NCI-H2227 (cell line): Measurements from ENCODE around the gene IP6K1.
"Not testable (repeated sequence)": the region's sequence is repeated elsewhere in the genome, so short reads cannot be mapped to it uniquely, and the experiment has no call there.

ENCODE experiments used
- DNase-seq: peaks from one replicate; lab custom pipeline; 2025; ENCODE audit not compliant: unreplicated experiment; lab: John Stamatoyannopoulos, UW

The IP6K1 gene

GRCh38 chr3:49690856-49691255, 95.5 kb downstream of the IP6K1 start:
- not testable (repeated sequence) for DNase-seq

DNA sequence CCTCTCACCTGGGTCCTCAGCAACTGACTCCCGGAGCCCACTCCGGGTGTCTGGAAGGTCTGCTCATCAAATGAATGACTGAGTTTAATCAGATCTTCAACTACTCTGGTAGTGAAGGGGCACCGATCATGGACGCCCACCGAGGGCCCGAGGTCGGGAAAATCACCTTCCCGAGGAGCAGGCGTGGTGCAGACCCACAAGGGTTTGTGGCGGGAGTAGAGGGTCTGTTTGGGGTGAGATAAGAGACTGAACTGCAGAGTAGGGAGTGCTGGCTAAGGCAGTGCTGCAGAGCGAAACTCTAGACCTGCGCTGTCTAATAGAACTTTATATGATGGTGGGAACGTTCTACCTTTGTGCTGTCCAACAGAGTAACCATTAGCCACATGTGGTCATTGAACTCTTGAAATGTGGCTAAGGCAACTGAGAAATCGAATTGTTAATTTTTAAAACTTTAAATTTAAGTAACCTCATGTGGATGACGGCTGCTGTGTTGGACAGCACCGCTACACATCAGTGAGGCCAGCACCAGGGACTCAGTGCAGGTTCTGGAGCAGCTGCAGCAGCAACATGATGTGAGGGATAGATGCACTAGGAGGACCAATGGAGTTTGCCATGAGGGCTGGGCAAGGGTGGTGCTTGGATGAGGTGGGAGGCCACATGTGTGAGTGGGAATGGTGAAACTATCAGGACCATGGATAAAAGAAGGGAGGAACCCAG, 96.3 kb downstream of the IP6K1 start:
- not testable (repeated sequence) for DNase-seq

DNA sequence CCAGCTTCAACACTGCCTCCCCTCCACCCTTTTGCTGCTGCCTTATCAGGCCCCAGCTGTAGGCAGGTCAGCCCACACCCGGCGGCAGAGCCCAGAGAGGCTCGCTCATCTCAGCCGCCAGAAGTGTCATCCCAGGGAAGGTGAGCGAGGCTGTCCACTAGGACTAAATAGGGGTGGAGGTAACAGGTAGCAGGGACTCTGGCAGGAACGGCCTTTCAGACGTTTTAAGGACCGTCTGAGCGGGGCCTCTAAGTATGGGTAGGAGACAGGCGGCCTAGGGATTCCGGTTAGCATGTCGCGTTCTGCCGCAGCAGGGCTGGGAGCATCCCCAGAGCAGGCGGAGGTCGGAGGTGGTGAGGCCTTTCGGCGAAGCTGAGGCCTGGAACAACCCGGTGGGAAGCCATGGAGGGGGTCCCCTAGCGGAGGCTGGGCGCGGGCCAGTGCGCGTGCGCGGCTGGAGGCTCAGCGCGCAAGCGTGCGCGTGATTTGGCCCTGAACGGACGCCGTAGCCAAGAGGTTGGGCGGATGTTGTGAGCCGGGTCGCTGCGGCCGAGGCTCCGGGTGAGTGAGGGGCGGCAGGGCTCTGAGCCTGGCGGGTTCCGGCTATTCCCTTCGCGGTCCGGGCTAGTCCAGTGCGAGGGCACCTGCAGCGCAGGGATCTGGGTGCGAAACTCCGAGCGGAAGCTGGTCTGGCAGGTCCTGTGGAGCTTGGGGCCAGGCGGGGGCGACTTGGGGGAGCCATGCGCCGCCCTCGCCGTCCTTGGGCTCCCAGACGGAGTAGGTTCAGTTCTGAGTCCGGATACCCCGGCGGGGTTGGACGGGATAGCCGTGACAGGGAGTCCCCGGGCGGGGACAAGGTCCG, 97.1 kb downstream of the IP6K1 start, which contains the start of the genes MST1 and RNF123:
Gene MST1, minus strand, starts transcription at position 429 of the 862 bp plus-strand sequence. CDS start 783 bp downstream, outside the sequence.
Gene RNF123, plus strand, starts transcription at position 512 of the 862 bp plus-strand sequence. CDS start 1,609 bp downstream, outside the sequence.
- DNase-seq = no peak

GRCh38 chr3:49688338-49689045, 97.8 kb downstream of the IP6K1 start:
- DNase-seq = not testable (repeated sequence)

DNA sequence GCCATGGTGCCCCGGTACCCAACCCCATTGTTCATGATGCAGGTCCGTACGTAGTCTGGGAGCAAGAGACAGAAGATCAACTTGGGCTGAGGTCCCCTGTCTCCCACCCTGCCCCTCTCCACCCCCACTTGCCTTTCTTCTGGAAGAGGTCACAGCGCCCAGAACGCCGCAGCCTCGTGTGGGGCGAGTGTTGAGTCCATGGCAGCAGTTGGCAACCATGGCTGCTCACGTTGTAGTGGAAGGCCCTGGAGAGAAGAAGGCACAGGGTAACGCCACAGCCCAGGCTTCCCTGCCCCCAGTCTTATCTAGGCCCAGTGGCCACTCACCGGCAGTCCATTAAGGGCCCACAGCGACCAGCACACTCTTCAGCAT, 98.9 kb downstream of the IP6K1 start:
- DNase-seq = not testable (repeated sequence)

GRCh38 chr3:49686769-49687423, 99.4 kb downstream of the IP6K1 start:
- not testable (repeated sequence) for DNase-seq

DNA sequence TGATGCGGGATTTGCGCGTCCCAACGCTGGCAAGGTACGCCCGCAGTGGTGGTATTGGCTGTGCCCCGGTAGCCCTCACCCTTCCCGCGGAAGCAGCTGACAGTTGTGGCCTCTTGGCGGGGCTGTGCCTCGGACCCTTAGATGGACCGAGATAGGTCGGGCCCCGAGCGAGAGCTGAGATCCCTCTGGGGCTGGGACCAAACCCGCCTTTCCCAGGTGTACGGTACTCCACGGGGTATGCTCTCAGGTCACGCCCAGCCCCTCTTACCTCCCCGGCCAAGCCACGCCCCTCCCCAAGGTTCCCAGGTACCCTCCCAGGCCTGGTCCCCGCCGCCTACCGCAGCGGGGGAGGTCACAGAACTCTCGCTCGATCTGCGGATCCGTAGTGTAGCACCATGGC, 100.0 kb downstream of the IP6K1 start:
- not testable (repeated sequence) for DNase-seq

GRCh38 chr3:49685846-49686245, 100.5 kb downstream of the IP6K1 start:
- not testable (repeated sequence) for DNase-seq

DNA sequence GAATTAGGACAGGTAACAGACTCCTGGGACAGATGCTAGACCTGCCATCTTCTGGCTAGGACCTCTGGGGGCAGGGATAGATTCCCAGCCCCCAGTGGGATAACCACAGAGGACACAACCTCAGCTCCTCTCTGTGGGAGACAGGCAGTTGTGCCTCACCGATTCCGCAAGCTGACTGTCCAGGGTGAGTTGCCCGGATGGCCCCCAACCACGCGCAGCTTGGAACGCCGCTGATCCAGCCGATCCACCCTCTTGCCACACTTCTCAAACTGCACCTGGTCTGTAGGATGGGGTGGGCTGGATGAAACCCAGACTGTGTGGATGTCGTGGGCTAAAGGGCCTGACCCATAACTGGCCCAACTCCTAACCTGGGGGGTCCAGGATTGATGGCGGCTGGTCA, 101.2 kb downstream of the IP6K1 start:
- not testable (repeated sequence) for DNase-seq

DNA sequence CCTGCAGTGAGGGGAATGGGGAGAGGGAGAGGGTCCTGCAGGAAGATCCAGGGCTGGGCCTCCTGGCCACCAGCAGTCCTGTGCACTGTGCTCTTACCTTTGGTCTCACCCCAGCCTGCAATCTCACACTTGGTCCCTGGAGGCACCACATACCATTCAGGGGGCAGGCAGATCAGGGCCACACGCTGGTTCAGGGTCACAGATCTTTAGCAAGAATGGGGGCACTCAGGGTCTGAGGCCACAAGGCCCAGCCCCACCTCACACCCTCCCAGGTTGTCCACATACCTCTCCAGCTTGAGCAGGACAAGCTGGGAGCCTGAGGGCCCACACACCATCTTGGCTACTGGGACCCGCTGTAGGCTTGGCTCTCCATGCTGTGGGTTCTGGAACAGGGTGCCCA, 101.9 kb downstream of the IP6K1 start:
- not testable (repeated sequence) for DNase-seq

- DNase-seq = no peak
Measured at GRCh38 chr3:49683162-49683561, 103.2 kb downstream of the IP6K1 start.

DNA sequence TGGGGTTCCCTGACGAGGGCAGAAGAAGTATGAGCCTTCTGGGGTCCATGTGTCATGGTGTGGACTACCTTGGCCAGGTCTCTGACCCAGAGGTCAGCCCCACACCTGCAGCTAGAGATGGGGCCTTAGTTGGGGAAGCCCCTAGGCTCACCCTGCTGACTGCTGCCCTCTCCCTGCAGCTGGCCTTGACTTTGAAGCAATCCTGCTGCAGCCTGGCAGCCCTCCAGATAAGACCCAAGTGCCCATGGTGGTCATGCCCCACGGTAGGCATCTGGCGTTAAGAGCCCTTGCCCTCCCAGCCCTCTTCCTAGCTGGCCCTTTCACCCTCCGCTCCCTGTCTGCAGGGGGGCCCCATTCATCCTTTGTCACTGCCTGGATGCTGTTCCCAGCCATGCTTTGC, 104.8 kb downstream of the IP6K1 start:
- DNase-seq = no peak

DNA sequence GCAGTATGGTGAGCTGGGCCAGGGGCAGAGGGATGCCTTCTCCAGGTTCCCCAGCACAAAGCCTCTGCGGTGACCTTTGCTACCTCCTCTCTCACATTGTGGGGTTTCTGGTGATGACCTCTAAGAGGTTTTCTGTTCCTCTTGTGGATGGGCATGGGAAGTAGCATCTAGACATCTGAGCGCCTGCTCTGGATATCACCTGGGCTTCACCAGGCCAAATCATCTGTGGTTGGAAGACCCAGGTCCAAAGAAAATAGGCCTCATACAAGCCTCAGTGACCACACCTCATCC, 105.2 kb downstream of the IP6K1 start:
- DNase-seq = no peak

GRCh38 chr3:49680493-49681231, 105.7 kb downstream of the IP6K1 start:
- DNase-seq = no peak

DNA sequence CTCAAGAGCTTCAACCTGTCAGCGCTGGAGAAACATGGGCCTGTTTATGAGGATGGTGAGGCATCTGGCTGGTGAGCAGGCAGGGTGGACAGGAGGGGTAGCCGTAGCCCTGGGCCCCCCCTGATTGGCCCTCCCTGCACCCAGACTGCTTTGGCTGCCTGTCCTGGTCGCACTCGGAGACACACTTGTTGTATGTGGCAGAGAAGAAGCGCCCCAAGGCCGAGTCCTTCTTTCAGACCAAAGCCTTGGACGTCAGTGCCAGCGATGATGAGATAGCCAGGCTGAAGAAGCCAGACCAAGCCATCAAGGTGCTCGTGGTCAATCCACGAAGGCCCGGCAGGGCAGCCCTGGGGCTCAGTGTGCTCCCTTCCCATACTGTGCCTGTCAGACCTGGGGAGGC, 110.4 kb downstream of the IP6K1 start:
- DNase-seq = no peak

GRCh38 chr3:49674497-49674983, 111.8 kb downstream of the IP6K1 start:
- DNase-seq = no peak
